Activated CD8-positive, alpha-beta T cell treated with anti-CD3 and anti-CD28 coated beads for 36 hours (primary cell): ENCODE measurements around the gene TEX54. TPM values are rescaled to one million over a fixed set of nuclear protein-coding genes. Genes with fewer than 3 reads are reported as not detected.

Experiments used
- ATAC-seq: fragments of 200-7000 bp; cut with Tn5 transposase; one replicate; pipeline ENCODE4 v1.10.0; 2021; ENCODE audit warnings: mild to moderate bottlenecking, moderate library complexity
- CTCF ChIA-PET: fragments of 350-600 bp; sonication (Branson Sonifier 250); formaldehyde crosslinking; loops from one replicate; lab custom pipeline; 2021; ENCODE audit warnings: antibody characterized with exemption; lab: Charles Lee
- POLR2A ChIA-PET: fragments of 350-600 bp; sonication (Branson Sonifier 250); formaldehyde crosslinking; loops from one replicate; lab custom pipeline; 2021; ENCODE audit warnings: antibody characterized with exemption; lab: Charles Lee
- DNase-seq: peaks from one replicate; pipeline ENCODE4 v3.0.0-alpha.2; 2020
- H3K27ac Mint-ChIP-seq: one replicate; pipeline ENCODE4 v1.8.0; 2021; ENCODE audit warnings: mild to moderate bottlenecking, mixed read lengths
- H3K27me3 Mint-ChIP-seq: one replicate; pipeline ENCODE4 v1.8.0; 2021; ENCODE audit warnings: mixed read lengths
- H3K36me3 Mint-ChIP-seq: one replicate; pipeline ENCODE4 v1.8.0; 2021; ENCODE audit warnings: low read depth, mixed read lengths
- H3K4me1 Mint-ChIP-seq: one replicate; pipeline ENCODE4 v1.8.0; 2021; ENCODE audit warnings: low read depth, mixed read lengths
- H3K4me3 Mint-ChIP-seq: one replicate; pipeline ENCODE4 v1.8.0; 2021; ENCODE audit warnings: mild to moderate bottlenecking, moderate library complexity, mixed read lengths
- H3K9me3 Mint-ChIP-seq: one replicate; pipeline ENCODE4 v1.8.0; 2021; ENCODE audit warnings: mixed read lengths
- CTCF ChIP-seq: fragments of 200-600 bp; IDR thresholded peaks from one replicate; pipeline ENCODE4 v1.8.0; 2022; ENCODE audit warnings: antibody characterized with exemption, mild to moderate bottlenecking
- intact Hi-C: fragments of 100-400 bp; cut with micrococcal nuclease; formaldehyde crosslinking; loops from one replicate; pipeline ENCODE4 v1.10.0; 2022
- total RNA-seq, 2 experiments: library from RNA; stranded (reverse); gene quantifications; one replicate each; pipeline ENCODE4 v1.2.3, GENCODE V29; 2021

TEX54 gene
- total RNA-seq, 2 experiments from 2014 or later, result not detected

- H3K27me3 Mint-ChIP-seq, result no peaks in the 10 kb centered on the region
- ChIA-PET CTCF (interaction anchor here (1.5 kb wide), 1 partner anchor 38 kb away, joined by 3 read pairs; the partner anchor contains the start of gene ZBTB3), POLR2A (interaction anchor here (0.7 to 11.0 kb wide), 14 partner anchors 12 to 127 kb away, joined by 3 to 228 read pairs (median 4); partner anchors contain the start of genes C11orf98, CSKMT, NXF1 and SLC3A2)
- DNase-seq, result peak; percentile 92
- peaks cover 68% of the 10 kb centered on the region for H3K36me3 Mint-ChIP-seq
- H3K9me3 Mint-ChIP-seq, result no peaks in the 10 kb centered on the region
- TF ChIP-seq CTCF, result no peak
- peak within 1 kb of the TSS; percentile 91 for H3K4me3 Mint-ChIP-seq
- ATAC-seq, result peak; percentile 82
- H3K4me1 Mint-ChIP-seq, result peaks cover 41% of the 10 kb centered on the region
- H3K27ac Mint-ChIP-seq, result peak within 1 kb of the TSS; percentile 91
- intact Hi-C loops, result no loop called here
These were observed 41.0 kb downstream of the TEX54 start, which contains the start of gene TMEM223 for GRCh38 chr11:62791501-62792201. TSS of gene TMEM223 (minus strand) at chr11:62792006. CDS start at chr11:62791994, 12 bp downstream.

GRCh38 chr11:62789576-62789975, 43.1 kb downstream of the TEX54 start:
- no peaks in the 10 kb centered on the region for H3K27me3 Mint-ChIP-seq
- peaks cover 50% of the 10 kb centered on the region for H3K4me1 Mint-ChIP-seq
- ATAC-seq (no peak), DNase-seq (no peak)
- no peaks in the 10 kb centered on the region for H3K9me3 Mint-ChIP-seq
- intact Hi-C loops, result loop anchor here (5.0 kb wide), 2 partner anchors 43 to 93 kb away; partner anchors contain the start of genes SLC3A2, STX5 and TEX54
- ChIA-PET CTCF (interaction anchor here (0.9 to 5.3 kb wide), 6 partner anchors 15 to 93 kb away, joined by 3 to 33 read pairs (median 4); partner anchors contain the start of genes POLR2G, TTC9C and WDR74), POLR2A (interaction anchor here (0.5 to 11.0 kb wide), 11 partner anchors 14 to 148 kb away, joined by 3 to 228 read pairs (median 4); partner anchors contain the start of genes NXF1, STX5, TEX54 and WDR74)
- peak overlapping the region; percentile 91 for H3K27ac Mint-ChIP-seq
- H3K36me3 Mint-ChIP-seq, result peaks cover 59% of the 10 kb centered on the region
- no peak for TF ChIP-seq CTCF
- peak overlapping the region; percentile 95 for H3K4me3 Mint-ChIP-seq

GRCh38 chr11:62788991-62789390, 43.6 kb downstream of the TEX54 start:
- Mint-ChIP-seq H3K9me3 (no peaks in the 10 kb centered on the region), H3K27me3 (no peaks in the 10 kb centered on the region), H3K4me1 (peaks cover 46% of the 10 kb centered on the region), H3K4me3 (peak overlapping the region; percentile 95), H3K36me3 (peaks cover 53% of the 10 kb centered on the region), H3K27ac (peak overlapping the region; percentile 91)
- DNase-seq, result no peak
- CTCF ChIA-PET, result interaction anchor here (0.9 to 5.3 kb wide), 7 partner anchors 12 to 94 kb away, joined by 3 to 33 read pairs (median 4); partner anchors contain the start of genes NXF1, POLR2G, TTC9C and WDR74
- POLR2A ChIA-PET, result interaction anchor here (0.5 to 11.0 kb wide), 11 partner anchors 15 to 148 kb away, joined by 3 to 228 read pairs (median 4); partner anchors contain the start of genes HNRNPUL2, NXF1, STX5 and TEX54
- TF ChIP-seq CTCF, result no peak
- intact Hi-C loops, result loop anchor here (5.0 kb wide), 2 partner anchors 43 to 93 kb away; partner anchors contain the start of genes SLC3A2, STX5 and TEX54
- ATAC-seq, result no peak

GRCh38 chr11:62787005-62787759, 45.5 kb downstream of the TEX54 start, which contains the start of gene TMEM179B:
TSS of gene TMEM179B (plus strand) at chr11:62787402. CDS start at chr11:62787432, 30 bp downstream.
- ChIA-PET CTCF (interaction anchor here (0.7 to 5.3 kb wide), 50 partner anchors 9 to 1079 kb away, joined by 3 to 74 read pairs (median 8); partner anchors contain the start of genes HNRNPUL2, NXF1, POLR2G and SLC3A2), POLR2A (interaction anchor here (0.6 to 11.0 kb wide), 28 partner anchors 9 to 518 kb away, joined by 3 to 228 read pairs (median 5); partner anchors contain the start of genes HNRNPUL2, LBHD1, NXF1 and POLR2G)
- no peaks in the 10 kb centered on the region for H3K27me3 Mint-ChIP-seq
- DNase-seq (peak; percentile 100), ATAC-seq (peak; percentile 75)
- peak within 1 kb of the TSS; percentile 95 for H3K27ac Mint-ChIP-seq
- H3K4me1 Mint-ChIP-seq, result peaks cover 41% of the 10 kb centered on the region
- intact Hi-C loops, result loop anchor here (5.0 kb wide), 2 partner anchors 45 to 95 kb away; partner anchors contain the start of genes SLC3A2, STX5 and TEX54
- peak; percentile 69 for TF ChIP-seq CTCF
- peak within 1 kb of the TSS; percentile 95 for H3K4me3 Mint-ChIP-seq
- H3K36me3 Mint-ChIP-seq, result peaks cover 52% of the 10 kb centered on the region
- H3K9me3 Mint-ChIP-seq, result no peaks in the 10 kb centered on the region
